Sigmoid colon (tissue), 7 donors: Measurements from ENCODE around the gene C5orf22. TPM values are rescaled to one million over a fixed set of nuclear protein-coding genes. Genes with fewer than 3 reads are reported as not detected.
"Not testable (repeated sequence)": the region's sequence is repeated elsewhere in the genome, so short reads cannot be mapped to it uniquely, and the experiment has no call there.

Experiments used
- DNase-seq: peaks from one replicate; pipeline ENCODE4 v3.0.0-alpha.2; 2019
- H3K27ac ChIP-seq, 4 donors: fragments of 200-600 bp; sonication (generic); one replicate each; pipeline ENCODE4 v1.5.1; 2016 to 2019; ENCODE audit warnings: mild to moderate bottlenecking in 1 of 4
- H3K27me3 ChIP-seq, 3 donors: fragments of 200-600 bp; sonication (generic); one replicate each; pipeline ENCODE4 v1.5.1; 2019; ENCODE audit warnings: mild to moderate bottlenecking in 1 of 3
- H3K36me3 ChIP-seq, 4 donors: fragments of 200-600 bp; sonication (generic); one replicate each; pipeline ENCODE4 v1.5.1; 2016 to 2019
- H3K4me1 ChIP-seq, 4 donors: fragments of 200-600 bp; sonication (generic); one replicate each; pipeline ENCODE4 v1.5.1; 2017 to 2019
- H3K4me3 ChIP-seq, 4 donors: fragments of 200-600 bp; sonication (generic); one replicate each; pipeline ENCODE4 v1.5.1; 2017 to 2019; ENCODE audit warnings: mild to moderate bottlenecking in 2 of 4, moderate library complexity in 1 of 4
- H3K9me3 ChIP-seq, 4 donors: fragments of 200-600 bp in 3 of 4; sonication (generic) in 3 of 4; one replicate each; pipeline versions ENCODE4 v1.5.1 to v1.6.1; 2013 to 2019
- EP300 ChIP-seq, 4 donors: sonication (generic); formaldehyde crosslinking; IDR thresholded peaks; one replicate each; pipeline ENCODE4 v1.6.1; 2017; ENCODE audit warnings: antibody characterized with exemption in 4 of 4
- POLR2A ChIP-seq, 2 donors: fragments of 450-650 bp; IDR thresholded peaks; one replicate each; pipeline ENCODE4 v1.6.1; 2016; ENCODE audit warnings: antibody characterized with exemption in 2 of 2, mild to moderate bottlenecking in 2 of 2, moderate library complexity in 2 of 2
- POLR2AphosphoS5 ChIP-seq, 4 donors: sonication (generic); formaldehyde crosslinking; IDR thresholded peaks; one replicate each; pipeline ENCODE4 v1.6.1; 2017; ENCODE audit warnings: antibody characterized with exemption in 4 of 4
- WGBS, 2 donors: extraction: QIAGEN DNeasy Blood & Tissue Kit; methylation state at CpG; one replicate each; pipeline ENCODE4 v1.1.7; 2013; 5-methylcytosine and 5-hydroxymethylcytosine counted together
- intact Hi-C: fragments of 100-400 bp; cut with DNase I; formaldehyde crosslinking; loops from one replicate; pipeline ENCODE4 v1.15.1; 2023
- polyA plus RNA-seq, 3 donors: library from polyadenylated mRNA; stranded (reverse); fragments of 200-250 nt; gene quantifications; one replicate each; pipeline ENCODE4 v1.2.3, GENCODE V29; 2013
- total RNA-seq, 4 donors: library from RNA; depleted of rRNA; stranded (reverse); fragments of >200 nt; gene quantifications; one replicate each; pipeline ENCODE4 v1.1.0, GENCODE V29; 2016
- TF ChIP-seq, protein P1 (sequence below), 4 experiments: fragments of 450-650 bp in 3 of 4; fragments of 200-600 bp in 1 of 4; IDR thresholded peaks; one replicate each; pipeline ENCODE4 v1.5.1; 2016 to 2019; ENCODE audit warnings: antibody characterized with exemption in 4 of 4, mild to moderate bottlenecking in 3 of 4, moderate library complexity in 2 of 4
- donor health status: healthy with polysubstance abuse.
- donor health status: Bipolar disorder and iron deficiency.
- donor health status: healthy.

Gene C5orf22
- total and polyA plus RNA-seq, 7 donors, result 12.0 to 29.4 (median 15.6) TPM

DNA sequence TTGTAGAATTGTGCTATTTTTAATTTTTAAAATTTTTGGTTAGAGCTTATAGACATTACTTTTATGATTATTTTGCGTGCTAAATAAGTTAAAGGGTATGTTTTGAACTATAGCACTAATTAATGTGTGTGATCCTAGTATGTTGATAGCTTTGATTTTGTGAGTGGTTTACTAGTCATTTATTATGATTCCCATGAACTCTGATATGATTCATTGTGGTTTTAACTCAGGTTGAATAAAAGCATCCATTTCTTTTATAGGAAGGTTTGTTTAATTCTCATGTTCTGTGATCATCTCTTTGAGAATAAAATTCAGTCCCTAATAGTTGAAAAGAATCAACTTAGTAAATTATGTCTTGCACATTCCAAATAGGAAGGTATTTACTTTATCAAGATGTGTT is 22.5 kb downstream of the C5orf22 start:
- H3K27me3 ChIP-seq, result no peaks in the 10 kb centered on the region
- peaks cover 4 to 65% (median 11%) of the 10 kb centered on the region in 4 donors for H3K36me3 ChIP-seq
- H3K4me3 ChIP-seq, result no peak overlapping the region
- no peak overlapping the region for H3K27ac ChIP-seq
- DNase-seq, result no peak
- no peaks in the 10 kb centered on the region for H3K9me3 ChIP-seq
- TF ChIP-seq POLR2AphosphoS5 (IDR thresholded peaks at IDR 0.05), result no peak
- no peak for TF ChIP-seq POLR2A (IDR thresholded peaks at IDR 0.05)
- TF ChIP-seq, protein P1, sequence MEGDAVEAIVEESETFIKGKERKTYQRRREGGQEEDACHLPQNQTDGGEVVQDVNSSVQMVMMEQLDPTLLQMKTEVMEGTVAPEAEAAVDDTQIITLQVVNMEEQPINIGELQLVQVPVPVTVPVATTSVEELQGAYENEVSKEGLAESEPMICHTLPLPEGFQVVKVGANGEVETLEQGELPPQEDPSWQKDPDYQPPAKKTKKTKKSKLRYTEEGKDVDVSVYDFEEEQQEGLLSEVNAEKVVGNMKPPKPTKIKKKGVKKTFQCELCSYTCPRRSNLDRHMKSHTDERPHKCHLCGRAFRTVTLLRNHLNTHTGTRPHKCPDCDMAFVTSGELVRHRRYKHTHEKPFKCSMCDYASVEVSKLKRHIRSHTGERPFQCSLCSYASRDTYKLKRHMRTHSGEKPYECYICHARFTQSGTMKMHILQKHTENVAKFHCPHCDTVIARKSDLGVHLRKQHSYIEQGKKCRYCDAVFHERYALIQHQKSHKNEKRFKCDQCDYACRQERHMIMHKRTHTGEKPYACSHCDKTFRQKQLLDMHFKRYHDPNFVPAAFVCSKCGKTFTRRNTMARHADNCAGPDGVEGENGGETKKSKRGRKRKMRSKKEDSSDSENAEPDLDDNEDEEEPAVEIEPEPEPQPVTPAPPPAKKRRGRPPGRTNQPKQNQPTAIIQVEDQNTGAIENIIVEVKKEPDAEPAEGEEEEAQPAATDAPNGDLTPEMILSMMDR (IDR thresholded peaks at IDR 0.05), result no peak
- no peak for TF ChIP-seq EP300 (IDR thresholded peaks at IDR 0.05)
- intact Hi-C loops, result no loop called here
- WGBS, 2 donors, result 99% methylated on average over 1 of the region's 1 CpG
- H3K4me1 ChIP-seq, result no peaks in the 10 kb centered on the region

DNA sequence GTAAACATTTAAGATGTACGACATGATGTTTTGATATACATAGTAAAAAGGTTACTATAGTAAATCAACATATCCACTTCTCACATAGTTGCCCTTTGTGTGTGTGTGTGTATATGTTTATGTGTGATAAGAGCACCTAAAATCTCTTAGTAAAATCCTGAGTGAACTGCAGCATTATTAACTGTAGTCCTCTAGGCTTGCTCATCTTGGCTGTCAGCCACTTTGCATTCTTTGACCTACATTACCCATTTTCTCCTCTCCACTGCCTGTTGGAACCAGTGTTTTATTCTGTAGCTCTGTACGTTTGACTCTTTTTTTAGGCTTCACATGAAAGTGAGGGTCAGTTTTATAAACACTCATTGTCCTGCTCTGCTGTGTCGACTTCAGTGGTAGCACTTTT is 24.4 kb downstream of the C5orf22 start:
- TF ChIP-seq POLR2A (IDR thresholded peaks at IDR 0.05) (no peak), EP300 (IDR thresholded peaks at IDR 0.05) (no peak), POLR2AphosphoS5 (IDR thresholded peaks at IDR 0.05) (no peak)
- TF ChIP-seq, protein P1 (IDR thresholded peaks at IDR 0.05), result no peak
- DNase-seq, result no peak

DNA sequence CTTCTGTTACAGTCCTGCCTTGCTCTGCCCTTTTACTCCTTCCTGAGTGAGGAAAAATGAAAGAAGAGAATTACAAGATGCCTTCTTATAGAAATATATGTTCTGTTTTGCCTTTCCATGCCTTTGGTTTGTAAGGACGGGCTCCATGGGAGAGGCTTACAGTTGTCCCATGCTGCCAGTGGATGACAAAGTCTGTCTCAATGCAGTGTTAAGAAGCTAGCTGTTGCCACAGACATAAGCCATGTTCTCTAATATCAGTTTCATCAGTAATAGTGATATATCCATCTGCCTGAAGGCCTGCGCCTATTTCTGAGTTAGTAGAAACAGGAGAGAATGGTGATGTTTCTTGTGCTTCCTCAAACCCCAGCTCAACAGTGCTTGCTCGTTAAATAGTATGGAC is 27.8 kb downstream of the C5orf22 start:
- peaks cover 0 to 22% (median 0%) of the 10 kb centered on the region in 4 donors for H3K36me3 ChIP-seq
- 92 to 95% methylated on average over 3 of the region's 3 CpGs for WGBS, 2 donors
- H3K4me3 ChIP-seq, result no peak overlapping the region
- no peak for DNase-seq
- H3K4me1 ChIP-seq, result peaks cover 0 to 22% (median 19%) of the 10 kb centered on the region in 4 donors
- no peak for TF ChIP-seq POLR2A (IDR thresholded peaks at IDR 0.05)
- TF ChIP-seq, protein P1 (IDR thresholded peaks at IDR 0.05), result no peak
- no peak for TF ChIP-seq POLR2AphosphoS5 (IDR thresholded peaks at IDR 0.05)
- TF ChIP-seq EP300 (IDR thresholded peaks at IDR 0.05), result no peak
- H3K27me3 ChIP-seq, result no peaks in the 10 kb centered on the region
- no peak overlapping the region for H3K27ac ChIP-seq
- no peaks in the 10 kb centered on the region for H3K9me3 ChIP-seq
- intact Hi-C loops, result no loop called here

More for the DNA sequence above, 24.4 kb downstream of the C5orf22 start:
- intact Hi-C loops, result no loop called here
- no peak overlapping the region for H3K4me3 ChIP-seq
- H3K36me3 ChIP-seq, result peaks cover 4 to 56% (median 11%) of the 10 kb centered on the region in 4 donors
- H3K4me1 ChIP-seq, result no peaks in the 10 kb centered on the region
- WGBS, 2 donors, result 83 to 90% methylated on average over 3 of the region's 3 CpGs
- no peaks in the 10 kb centered on the region for H3K27me3 ChIP-seq
- no peaks in the 10 kb centered on the region for H3K9me3 ChIP-seq
- H3K27ac ChIP-seq, result no peak overlapping the region

DNA sequence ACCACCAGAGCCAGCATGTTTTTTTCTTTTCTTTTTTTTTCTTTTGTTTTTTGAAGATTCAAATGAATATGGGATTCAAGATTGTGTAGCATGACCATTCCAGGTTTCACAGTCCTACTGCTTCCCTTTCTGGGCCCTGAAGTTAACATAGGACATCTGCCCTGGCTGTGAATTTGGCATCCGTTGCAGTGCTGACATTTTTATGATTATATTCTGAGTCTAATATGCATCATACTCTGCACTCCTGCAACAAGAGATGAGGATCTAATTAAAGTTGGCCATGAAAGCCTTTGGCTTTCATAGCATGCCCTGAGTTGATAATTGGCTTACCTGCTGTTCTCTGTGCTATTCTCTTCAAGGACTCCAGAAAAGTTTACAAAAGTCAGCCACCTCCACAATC is 29.8 kb downstream of the C5orf22 start:
- Histone ChIP-seq H3K9me3 (no peaks in the 10 kb centered on the region), H3K27ac (no peak overlapping the region), H3K27me3 (no peaks in the 10 kb centered on the region), H3K4me1 (peaks cover 0 to 22% (median 19%) of the 10 kb centered on the region in 4 donors), H3K36me3 (peaks cover 0 to 3% (median 0%) of the 10 kb centered on the region in 4 donors), H3K4me3 (no peak overlapping the region)
- peak in 2 of 4 donors; percentile 19 to 48 for TF ChIP-seq POLR2AphosphoS5 (IDR thresholded peaks at IDR 0.05)
- TF ChIP-seq EP300 (IDR thresholded peaks at IDR 0.05), result no peak
- DNase-seq, result no peak
- 70 to 72% methylated on average over 1 of the region's 1 CpG for WGBS, 2 donors
- intact Hi-C loops, result no loop called here

DNA sequence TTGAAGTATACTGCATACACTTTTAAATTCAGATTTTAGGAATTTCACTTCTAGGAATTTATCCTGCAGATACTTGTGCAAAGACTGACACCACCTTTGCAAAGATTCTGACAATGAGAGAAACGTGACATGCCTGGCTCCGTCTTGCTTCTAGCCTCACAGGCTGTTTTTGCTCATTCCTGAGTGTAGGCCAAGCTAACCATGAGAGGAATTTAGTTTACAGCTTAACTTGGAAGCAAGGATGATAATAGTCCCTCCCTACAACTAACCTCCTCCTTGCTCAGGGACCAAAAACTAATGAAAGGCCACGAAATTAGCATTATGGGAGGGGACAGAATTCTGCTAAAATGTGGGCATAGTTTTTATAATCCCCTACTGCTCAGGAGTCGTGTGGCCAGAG is 31.1 kb downstream of the C5orf22 start:
- no peak for TF ChIP-seq POLR2AphosphoS5 (IDR thresholded peaks at IDR 0.05)
- TF ChIP-seq EP300 (IDR thresholded peaks at IDR 0.05), result no peak
- TF ChIP-seq, protein P1 (IDR thresholded peaks at IDR 0.05), result no peak
- no peak for TF ChIP-seq POLR2A (IDR thresholded peaks at IDR 0.05)
- Histone ChIP-seq H3K27me3 (no peaks in the 10 kb centered on the region), H3K9me3 (no peaks in the 10 kb centered on the region), H3K27ac (no peak overlapping the region), H3K4me3 (no peak overlapping the region), H3K36me3 (no peaks in the 10 kb centered on the region), H3K4me1 (peaks cover 0 to 22% (median 19%) of the 10 kb centered on the region in 4 donors)
- intact Hi-C loops, result no loop called here
- WGBS, 2 donors, result 42 to 55% methylated on average over 4 of the region's 4 CpGs
- no peak for DNase-seq

DNA sequence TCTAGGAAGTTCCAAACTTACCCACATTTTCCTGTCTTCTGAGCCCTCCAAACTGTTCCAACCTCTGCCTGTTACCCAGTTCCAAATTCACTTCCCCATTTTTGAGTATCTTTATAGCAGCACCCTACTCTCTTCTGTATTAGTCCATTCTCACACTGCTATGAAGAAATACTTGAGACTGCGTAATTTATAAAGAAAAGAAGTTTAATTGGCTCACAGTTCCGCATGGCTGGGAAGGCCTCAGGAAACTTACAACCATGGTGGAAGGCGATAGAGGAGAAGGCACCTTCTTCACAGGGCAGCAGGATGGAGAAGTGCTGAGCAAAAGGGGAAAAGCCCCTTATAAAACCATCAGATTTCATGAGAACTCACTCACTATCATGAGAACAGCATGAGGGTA is 34.3 kb downstream of the C5orf22 start:
- H3K4me1 ChIP-seq, result peaks cover 0 to 22% (median 19%) of the 10 kb centered on the region in 4 donors
- H3K27me3 ChIP-seq, intact Hi-C loops, H3K27ac ChIP-seq, DNase-seq, H3K4me3 ChIP-seq, H3K9me3 ChIP-seq, H3K36me3 ChIP-seq: not testable (repeated sequence)
- WGBS, 2 donors, result 84 to 95% methylated on average over 3 of the region's 3 CpGs
